GM23248 (cell line): ENCODE results near the gene FHAD1. TPM values are rescaled to one million over a fixed set of nuclear protein-coding genes. Genes with fewer than 3 reads are reported as not detected.

Source experiments
- DNase-seq: peaks from one replicate; pipeline ENCODE4 v3.0.0-alpha.2; 2015
- H2AFZ ChIP-seq: fragments of 200-600 bp; sonication (generic); 2 replicates; pipeline ENCODE4 v1.6.1; 2016; ENCODE audit warnings: antibody characterized with exemption
- H3F3A ChIP-seq: fragments of 200-600 bp; sonication (generic); 2 replicates; pipeline ENCODE4 v1.6.1; 2016; ENCODE audit warnings: mild to moderate bottlenecking, antibody characterized with exemption, mixed run types; ENCODE audit not compliant: insufficient read depth
- H3K27ac ChIP-seq: fragments of 200-600 bp; sonication (generic); 2 replicates; pipeline ENCODE4 v1.5.1; 2016; ENCODE audit warnings: mild to moderate bottlenecking
- H3K27me3 ChIP-seq: fragments of 200-600 bp; sonication (generic); replicated peaks from 2 replicates; pipeline ENCODE4 v1.6.1; 2016; ENCODE audit warnings: mild to moderate bottlenecking; ENCODE audit not compliant: insufficient read depth
- H3K36me3 ChIP-seq: fragments of 200-600 bp; sonication (generic); 2 replicates; pipeline ENCODE4 v1.6.1; 2016; ENCODE audit warnings: low read depth, mild to moderate bottlenecking
- H3K4me1 ChIP-seq: fragments of 200-600 bp; sonication (generic); 2 replicates; pipeline ENCODE4 v1.6.1; 2016; ENCODE audit warnings: mild to moderate bottlenecking; ENCODE audit not compliant: insufficient read depth
- H3K4me2 ChIP-seq: fragments of 200-600 bp; sonication (generic); one replicate; pipeline ENCODE4 v1.6.1; 2016; ENCODE audit warnings: mild to moderate bottlenecking; ENCODE audit not compliant: unreplicated experiment
- H3K4me3 ChIP-seq: fragments of 200-600 bp; sonication (generic); 2 replicates; pipeline ENCODE4 v1.5.1; 2016; ENCODE audit warnings: mild to moderate bottlenecking
- H3K79me2 ChIP-seq: fragments of 200-600 bp; sonication (generic); 2 replicates; pipeline ENCODE4 v1.6.1; 2016; ENCODE audit warnings: mild to moderate bottlenecking; ENCODE audit not compliant: insufficient read depth
- H3K9ac ChIP-seq: fragments of 200-600 bp; sonication (generic); 2 replicates; pipeline ENCODE4 v1.6.1; 2016; ENCODE audit warnings: mild to moderate bottlenecking
- H3K9me2 ChIP-seq: fragments of 200-600 bp; sonication (generic); 2 replicates; pipeline ENCODE4 v1.6.1; 2016; ENCODE audit warnings: mixed run types, mild to moderate bottlenecking, moderate library complexity; ENCODE audit not compliant: insufficient read depth
- H3K9me3 ChIP-seq: fragments of 200-600 bp; sonication (generic); one replicate; pipeline ENCODE4 v1.6.1; 2017; ENCODE audit warnings: low read depth
- H4K20me1 ChIP-seq: fragments of 200-600 bp; sonication (generic); 2 replicates; pipeline ENCODE4 v1.6.0; 2016; ENCODE audit not compliant: insufficient read depth
- EZH2 ChIP-seq: fragments of 200-600 bp; sonication (generic); IDR thresholded peaks from 2 replicates; pipeline ENCODE4 v1.6.1; 2018; ENCODE audit warnings: antibody characterized with exemption, mild to moderate bottlenecking; ENCODE audit not compliant: insufficient read depth, poor library complexity, severe bottlenecking
- EZH2phosphoT487 ChIP-seq: fragments of 200-600 bp; sonication (generic); IDR thresholded peaks from 2 replicates; pipeline ENCODE4 v1.6.1; 2018; ENCODE audit warnings: antibody characterized with exemption, moderate library complexity, mild to moderate bottlenecking, low read depth; ENCODE audit not compliant: insufficient read depth
- WGBS, 2 experiments: methylation state at CpG; one replicate each; pipeline ENCODE4 v1.1.6; 2015 to 2017; ENCODE audit warnings: low lambda C conversion rate in 2 of 2, low coverage in 1 of 2; ENCODE audit errors: missing lambda C conversion rate in 2 of 2; 5-methylcytosine and 5-hydroxymethylcytosine counted together
- in situ Hi-C: fragments of 300-500 bp; cut with MboI; formaldehyde crosslinking; loops from 2 replicates; pipeline ENCODE4 v1.15.0; 2020
- polyA plus RNA-seq: library from polyadenylated mRNA; unstranded; fragments of >200 nt; fragmentation: Nextera tagmentation; extraction: Ambion mirVana; gene quantifications from 2 replicates; pipeline ENCODE4 v1.2.1, GENCODE V29; 2016
- total RNA-seq: library from RNA; depleted of rRNA; stranded (reverse); fragments of >200 nt; shearing (Covaris generic); gene quantifications from 2 replicates; pipeline ENCODE4 v1.2.3, GENCODE V29; 2014

FHAD1 gene
- total and polyA plus RNA-seq, 2 experiments from 2014 or later, result 0.24 TPM; not detected in 1

DNA sequence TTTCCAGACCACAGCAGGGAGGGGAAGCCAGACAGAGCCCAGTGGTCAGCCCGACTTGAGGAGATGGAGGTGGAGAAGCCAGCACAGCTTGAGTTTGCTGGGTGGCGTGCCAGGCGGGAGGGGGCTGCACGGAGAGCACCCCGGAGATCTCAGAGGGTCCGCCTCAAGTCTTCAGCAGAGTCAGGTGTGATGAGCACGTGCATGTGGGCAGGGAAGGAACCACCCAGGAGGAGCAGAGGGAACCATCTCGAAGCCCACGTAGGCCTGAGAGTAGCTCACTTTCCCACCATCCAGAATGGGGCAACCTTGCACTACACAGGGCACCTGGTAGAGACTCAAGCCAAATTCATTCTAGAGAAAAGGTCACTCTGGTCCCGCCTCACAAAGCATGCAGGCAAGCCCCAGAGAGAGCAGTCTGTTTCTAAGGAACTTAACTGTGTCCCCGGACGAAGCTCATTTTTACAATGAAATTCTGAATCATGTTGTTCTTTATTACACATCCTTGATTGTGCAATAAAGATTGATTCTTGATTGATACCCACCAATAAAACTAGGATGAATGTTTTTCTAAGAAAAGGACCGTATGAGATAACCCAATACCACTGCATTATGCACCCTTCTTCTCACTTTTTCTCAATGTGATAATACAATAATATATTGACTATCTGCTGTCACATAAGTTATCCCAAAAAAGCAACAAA is 64.2 kb downstream of the FHAD1 start:
- WGBS, 2 experiments, result 75 to 78% methylated on average over 13 of the region's 13 CpGs

DNA sequence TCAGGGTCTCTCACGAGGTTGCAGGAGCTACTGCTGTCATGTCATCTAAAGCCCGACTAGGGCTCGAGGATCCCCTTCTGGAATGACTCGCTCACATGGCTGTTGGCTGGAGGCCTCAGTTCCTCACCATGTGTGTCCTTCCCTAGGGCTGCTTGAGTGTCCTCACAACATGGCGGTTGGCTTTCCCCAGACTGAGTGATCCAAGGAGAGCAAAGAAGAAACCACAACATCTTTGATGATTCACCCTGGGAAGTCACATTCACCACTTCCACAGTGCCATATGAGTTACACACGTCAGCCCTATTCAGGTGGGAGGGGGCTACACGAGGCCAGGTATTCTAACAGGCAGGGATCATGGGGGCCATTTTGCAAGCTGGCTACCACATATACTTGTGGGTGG is 64.9 kb downstream of the FHAD1 start:
- H3K4me2 ChIP-seq, result no peak overlapping the region
- H3F3A ChIP-seq, result no peaks in the 10 kb centered on the region
- in situ Hi-C loops, result no loop called here
- no peaks in the 10 kb centered on the region for H3K4me1 ChIP-seq
- WGBS, 2 experiments, result 78 to 82% methylated on average over 7 of the region's 7 CpGs
- H3K79me2 ChIP-seq, result no peaks in the 10 kb centered on the region
- H3K36me3 ChIP-seq, result no peaks in the 10 kb centered on the region
- no peak overlapping the region for H2AFZ ChIP-seq
- no peak overlapping the region for H3K27ac ChIP-seq
- no peaks in the 10 kb centered on the region for H3K9me3 ChIP-seq
- no peak overlapping the region for H3K9ac ChIP-seq
- no peaks in the 10 kb centered on the region for H3K27me3 ChIP-seq
- no peak overlapping the region for H3K4me3 ChIP-seq
- no peak for TF ChIP-seq EZH2phosphoT487
- TF ChIP-seq EZH2, result no peak
- no peaks in the 10 kb centered on the region for H4K20me1 ChIP-seq
- peak; percentile 26 for DNase-seq
- no peaks in the 10 kb centered on the region for H3K9me2 ChIP-seq

More for the DNA sequence above, 64.2 kb downstream of the FHAD1 start:
- Histone ChIP-seq H3F3A (no peaks in the 10 kb centered on the region), H3K27ac (no peak overlapping the region), H3K4me3 (no peak overlapping the region), H3K27me3 (no peaks in the 10 kb centered on the region), H2AFZ (no peak overlapping the region), H3K9ac (no peak overlapping the region), H3K79me2 (no peaks in the 10 kb centered on the region), H3K9me2 (no peaks in the 10 kb centered on the region), H3K4me1 (no peaks in the 10 kb centered on the region), H3K9me3 (no peaks in the 10 kb centered on the region), H3K36me3 (no peaks in the 10 kb centered on the region), H4K20me1 (no peaks in the 10 kb centered on the region), H3K4me2 (no peak overlapping the region)
- no peak for DNase-seq
- TF ChIP-seq EZH2, result no peak
- no peak for TF ChIP-seq EZH2phosphoT487
- in situ Hi-C loops, result no loop called here

GRCh38 chr1:15312626-15313411 is 65.8 kb downstream of the FHAD1 start:
- WGBS, 2 experiments, result 69% methylated on average over 15 to 16 of the region's 16 CpGs
- in situ Hi-C loops, result no loop called here
- Histone ChIP-seq H3K36me3 (no peaks in the 10 kb centered on the region), H3K9me3 (no peaks in the 10 kb centered on the region), H3K9me2 (no peaks in the 10 kb centered on the region), H3K27ac (no peak overlapping the region), H2AFZ (no peak overlapping the region), H3K4me1 (no peaks in the 10 kb centered on the region), H3F3A (no peaks in the 10 kb centered on the region), H3K4me3 (no peak overlapping the region), H4K20me1 (no peaks in the 10 kb centered on the region), H3K9ac (no peak overlapping the region), H3K4me2 (no peak overlapping the region), H3K79me2 (no peaks in the 10 kb centered on the region), H3K27me3 (no peaks in the 10 kb centered on the region)
- no peak for DNase-seq
- TF ChIP-seq EZH2phosphoT487 (no peak), EZH2 (no peak)

- H3K4me1 ChIP-seq, result no peaks in the 10 kb centered on the region
- no peaks in the 10 kb centered on the region for H3K79me2 ChIP-seq
- no peak overlapping the region for H2AFZ ChIP-seq
- WGBS, 2 experiments, result 78 to 80% methylated on average over 20 to 26 of the region's 26 CpGs
- H3K27ac ChIP-seq, result no peak overlapping the region
- H3K9me2 ChIP-seq, result no peaks in the 10 kb centered on the region
- no peak overlapping the region for H3K4me2 ChIP-seq
- H4K20me1 ChIP-seq, result no peaks in the 10 kb centered on the region
- in situ Hi-C loops, result no loop called here
- H3K9ac ChIP-seq, result no peak overlapping the region
- no peak for DNase-seq
- no peaks in the 10 kb centered on the region for H3K36me3 ChIP-seq
- no peaks in the 10 kb centered on the region for H3F3A ChIP-seq
- no peak overlapping the region for H3K4me3 ChIP-seq
- no peaks in the 10 kb centered on the region for H3K9me3 ChIP-seq
- TF ChIP-seq EZH2phosphoT487, result no peak
- no peak for TF ChIP-seq EZH2
- no peaks in the 10 kb centered on the region for H3K27me3 ChIP-seq
Observed at GRCh38 chr1:15314328-15315281, 67.6 kb downstream of the FHAD1 start.
